Esophagus squamous epithelium (tissue), 4 donors: ENCODE results near the gene LDB2.

ENCODE experiments used
- POLR2A ChIP-seq, 4 donors: fragments of 450-650 bp; IDR thresholded peaks; one replicate each; pipeline ENCODE4 v1.6.1; 2017; ENCODE audit warnings: antibody characterized with exemption in 4 of 4, mild to moderate bottlenecking in 4 of 4, moderate library complexity in 3 of 4
- TF ChIP-seq, protein P1 (sequence below), 6 experiments: fragments of 450-650 bp in 4 of 6; fragments of 200-600 bp in 2 of 6; sonication (generic) in 2 of 6; IDR thresholded peaks; one replicate each; pipeline ENCODE4 v1.5.1; 2016 to 2019; ENCODE audit warnings: antibody characterized with exemption in 6 of 6, mild to moderate bottlenecking in 4 of 6, moderate library complexity in 4 of 6

DNA sequence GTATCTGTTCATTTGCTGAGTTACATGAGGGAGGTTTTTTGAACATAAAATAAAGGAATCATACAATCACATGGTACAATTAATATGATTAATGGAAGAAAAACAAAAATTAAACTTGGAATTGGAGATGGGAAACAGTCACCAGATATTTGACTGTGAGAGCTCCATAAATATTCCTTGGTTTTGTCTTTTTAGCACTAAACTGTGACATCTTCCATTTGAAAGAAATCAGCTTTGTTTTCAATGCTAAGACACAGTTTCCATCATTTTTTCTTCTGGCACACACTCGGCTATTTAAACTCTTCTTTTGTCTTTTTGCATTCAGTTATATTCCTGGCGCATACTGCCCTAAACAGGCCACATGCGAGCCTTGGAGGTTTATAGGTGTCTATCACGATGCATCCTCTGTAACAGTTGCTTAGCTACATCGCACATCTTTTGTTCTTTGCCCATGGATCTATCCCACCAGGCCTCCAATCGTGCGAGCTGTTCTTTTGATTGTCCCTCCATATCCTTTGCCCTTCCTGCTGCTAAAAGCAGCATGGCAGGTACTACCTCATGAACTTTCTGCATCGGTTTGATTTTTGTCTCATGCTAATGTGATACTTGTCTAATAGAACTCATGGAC, 158.3 kb downstream of the LDB2 start:
- TF ChIP-seq, protein P1, sequence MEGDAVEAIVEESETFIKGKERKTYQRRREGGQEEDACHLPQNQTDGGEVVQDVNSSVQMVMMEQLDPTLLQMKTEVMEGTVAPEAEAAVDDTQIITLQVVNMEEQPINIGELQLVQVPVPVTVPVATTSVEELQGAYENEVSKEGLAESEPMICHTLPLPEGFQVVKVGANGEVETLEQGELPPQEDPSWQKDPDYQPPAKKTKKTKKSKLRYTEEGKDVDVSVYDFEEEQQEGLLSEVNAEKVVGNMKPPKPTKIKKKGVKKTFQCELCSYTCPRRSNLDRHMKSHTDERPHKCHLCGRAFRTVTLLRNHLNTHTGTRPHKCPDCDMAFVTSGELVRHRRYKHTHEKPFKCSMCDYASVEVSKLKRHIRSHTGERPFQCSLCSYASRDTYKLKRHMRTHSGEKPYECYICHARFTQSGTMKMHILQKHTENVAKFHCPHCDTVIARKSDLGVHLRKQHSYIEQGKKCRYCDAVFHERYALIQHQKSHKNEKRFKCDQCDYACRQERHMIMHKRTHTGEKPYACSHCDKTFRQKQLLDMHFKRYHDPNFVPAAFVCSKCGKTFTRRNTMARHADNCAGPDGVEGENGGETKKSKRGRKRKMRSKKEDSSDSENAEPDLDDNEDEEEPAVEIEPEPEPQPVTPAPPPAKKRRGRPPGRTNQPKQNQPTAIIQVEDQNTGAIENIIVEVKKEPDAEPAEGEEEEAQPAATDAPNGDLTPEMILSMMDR (IDR thresholded peaks at IDR 0.05) = no peak
- TF ChIP-seq POLR2A (IDR thresholded peaks at IDR 0.05) = no peak
